Liver (tissue), 9 donors: ENCODE data around the gene ATXN10. TPM values are rescaled to one million over a fixed set of nuclear protein-coding genes. Genes with fewer than 3 reads are reported as not detected.
"Not testable (repeated sequence)": the region's sequence is repeated elsewhere in the genome, so short reads cannot be mapped to it uniquely, and the experiment has no call there.

Experiments used
- DNase-seq: peaks from one replicate; pipeline ENCODE4 v3.0.0-alpha.2; 2017; ENCODE audit warnings: low spot score
- H3K27ac ChIP-seq, 2 donors: one replicate each; pipeline ENCODE4 v1.7.0; 2013; ENCODE audit warnings: inconsistent platforms in 2 of 2, low read length in 2 of 2, control low read depth in 1 of 2, low read depth in 1 of 2, mild to moderate bottlenecking in 1 of 2
- H3K27me3 ChIP-seq, 4 donors: one replicate each; pipeline versions ENCODE4 v1.6.1 to v1.7.0; 2013; ENCODE audit warnings: low read length in 3 of 4, inconsistent platforms in 1 of 4, mild to moderate bottlenecking in 1 of 4, moderate library complexity in 1 of 4; ENCODE audit not compliant: control insufficient read depth in 4 of 4, insufficient read depth in 4 of 4
- H3K36me3 ChIP-seq, 4 donors: one replicate each; pipeline versions ENCODE4 v1.6.1 to v1.7.0; 2013; ENCODE audit warnings: low read length in 3 of 4, mild to moderate bottlenecking in 3 of 4, low read depth in 1 of 4, moderate library complexity in 1 of 4; ENCODE audit not compliant: control insufficient read depth in 4 of 4, insufficient read depth in 3 of 4
- H3K4me1 ChIP-seq, 4 donors: one replicate each; pipeline versions ENCODE4 v1.6.1 to v1.7.0; 2013; ENCODE audit warnings: low read length in 3 of 4, mild to moderate bottlenecking in 3 of 4, moderate library complexity in 1 of 4; ENCODE audit not compliant: control insufficient read depth in 4 of 4, insufficient read depth in 4 of 4
- H3K4me3 ChIP-seq, 3 donors: one replicate each; pipeline versions ENCODE4 v1.6.1 to v1.7.0; 2013; ENCODE audit warnings: low read length in 3 of 3, control low read depth in 1 of 3, low read depth in 1 of 3, mild to moderate bottlenecking in 1 of 3
- H3K9ac ChIP-seq, 2 donors: one replicate each; pipeline ENCODE4 v1.7.0; 2013; ENCODE audit warnings: low read length in 2 of 2, mild to moderate bottlenecking in 2 of 2, moderate library complexity in 2 of 2, control low read depth in 1 of 2, low read depth in 1 of 2
- H3K9me3 ChIP-seq, 4 donors: one replicate each; pipeline versions ENCODE4 v1.6.1 to v1.7.0; 2013; ENCODE audit warnings: low read length in 3 of 4; ENCODE audit not compliant: control insufficient read depth in 4 of 4
- ATF3 ChIP-seq: IDR thresholded peaks from 2 replicates; pipeline ENCODE4 v1.6.1; 2016; ENCODE audit warnings: antibody characterized with exemption
- EGR1 ChIP-seq, 2 donors: IDR thresholded peaks; 2 replicates each; pipeline ENCODE4 v1.6.1; 2016 to 2018; ENCODE audit warnings: antibody characterized with exemption in 2 of 2, low read depth in 2 of 2
- FOXA1 ChIP-seq: IDR thresholded peaks from 2 replicates; pipeline ENCODE4 v1.6.1; 2016; ENCODE audit warnings: antibody characterized with exemption
- FOXA2 ChIP-seq: IDR thresholded peaks from 2 replicates; pipeline ENCODE4 v1.6.1; 2016; ENCODE audit warnings: antibody characterized with exemption
- GABPA ChIP-seq, 2 donors: IDR thresholded peaks in 1 of 2; conservative IDR thresholded peaks in 1 of 2; 2 replicates each; pipeline ENCODE4 v1.6.1; 2016; ENCODE audit warnings: antibody characterized with exemption in 2 of 2, mild to moderate bottlenecking in 1 of 2, moderate library complexity in 1 of 2
- HNF4A ChIP-seq, 2 donors: conservative IDR thresholded peaks; 2 replicates each; pipeline ENCODE4 v1.6.1; 2016; ENCODE audit warnings: antibody characterized with exemption in 2 of 2, mild to moderate bottlenecking in 2 of 2
- HNF4G ChIP-seq: IDR thresholded peaks from 2 replicates; pipeline ENCODE4 v1.6.1; 2016; ENCODE audit warnings: antibody characterized with exemption
- JUND ChIP-seq, 2 donors: IDR thresholded peaks; 2 replicates each; pipeline ENCODE4 v1.6.1; 2016; ENCODE audit warnings: antibody characterized with exemption in 2 of 2
- NR2F2 ChIP-seq: IDR thresholded peaks from 2 replicates; pipeline ENCODE4 v1.6.1; 2016; ENCODE audit warnings: antibody characterized with exemption
- RAD21 ChIP-seq, 2 donors: IDR thresholded peaks; 2 replicates each; pipeline ENCODE4 v1.6.1; 2016; ENCODE audit warnings: antibody characterized with exemption in 2 of 2, mild to moderate bottlenecking in 2 of 2
- RXRA ChIP-seq, 2 donors: IDR thresholded peaks; 2 replicates each; pipeline ENCODE4 v1.6.1; 2017 to 2018; ENCODE audit warnings: antibody characterized with exemption in 2 of 2, mild to moderate bottlenecking in 1 of 2
- SP1 ChIP-seq: IDR thresholded peaks from 2 replicates; pipeline ENCODE4 v1.6.1; 2018; ENCODE audit warnings: antibody characterized with exemption, mild to moderate bottlenecking
- TAF1 ChIP-seq: conservative IDR thresholded peaks from 2 replicates; pipeline ENCODE4 v1.6.1; 2016; ENCODE audit warnings: antibody characterized with exemption, mild to moderate bottlenecking
- YY1 ChIP-seq: IDR thresholded peaks from 2 replicates; pipeline ENCODE4 v1.6.1; 2016; ENCODE audit warnings: antibody characterized with exemption, mild to moderate bottlenecking
- ZBTB33 ChIP-seq: IDR thresholded peaks from 2 replicates; pipeline ENCODE4 v1.6.1; 2016; ENCODE audit warnings: antibody characterized with exemption
- WGBS: extraction: QIAGEN DNeasy Blood & Tissue Kit; methylation state at CpG from one replicate; pipeline ENCODE4 v1.1.7; 2013; 5-methylcytosine and 5-hydroxymethylcytosine counted together
- polyA plus RNA-seq, 2 donors: library from polyadenylated mRNA; stranded (reverse) in 1 of 2; unstranded in 1 of 2; fragments of 200-250 nt in 1 of 2; fragments of >200 nt in 1 of 2; fragmentation: Nextera tagmentation in 1 of 2; extraction: Ambion mirVana in 1 of 2; gene quantifications; one replicate each; pipeline versions ENCODE4 v1.2.1 to v1.2.3, GENCODE V29; 2013 to 2015
- total RNA-seq, 2 donors: library from RNA; depleted of rRNA; stranded (reverse); fragments of >200 nt; gene quantifications; one replicate each; pipeline ENCODE4 v1.2.3, GENCODE V29; 2014
- TF ChIP-seq, protein P1 (sequence below): IDR thresholded peaks from 2 replicates; pipeline ENCODE4 v1.6.1; 2016; ENCODE audit warnings: antibody characterized with exemption
- TF ChIP-seq, protein P2 (sequence below): fragments of 150-350 bp; IDR thresholded peaks from 2 replicates; pipeline ENCODE4 v1.5.1; 2017; ENCODE audit warnings: improper control_type of control experiment, low read depth, low read length; ENCODE audit not compliant: missing input control
- TF ChIP-seq, protein P3 (sequence below): IDR thresholded peaks from 2 replicates; pipeline ENCODE4 v1.6.1; 2016; ENCODE audit warnings: antibody characterized with exemption, mild to moderate bottlenecking
- donor health status: healthy.
- donor health status: healthy.
- donor health status: healthy.
- donor health status: healthy.
- donor health status: healthy.

ATXN10 gene
- total and polyA plus RNA-seq, 4 donors: 34.9 to 100 (median 69.7) TPM

DNA sequence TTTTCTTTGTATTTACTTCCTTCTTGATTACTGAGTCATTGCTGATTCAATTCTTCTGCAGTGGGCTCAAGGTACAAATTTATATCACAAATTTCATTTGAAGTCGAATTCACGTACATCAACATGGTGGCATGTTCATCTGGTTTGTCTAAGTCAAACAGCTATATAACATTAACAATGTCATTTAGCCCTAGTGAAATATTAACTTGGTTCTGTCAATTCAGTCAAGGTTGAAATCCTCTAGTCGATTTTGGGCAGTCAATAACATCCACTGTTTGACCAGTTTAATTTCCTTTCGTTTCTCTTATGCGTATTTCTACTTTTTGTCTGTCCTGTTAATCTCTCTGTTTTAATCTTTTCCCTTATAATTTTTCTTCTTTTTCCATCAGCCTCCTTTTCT is 4.1 kb upstream of the ATXN10 start:
- Histone ChIP-seq H3K27ac (peak overlapping the region; percentile 53 to 61), H3K4me1 (peaks cover 1 to 23% (median 3%) of the 10 kb centered on the region in 4 donors), H3K4me3 (peak overlapping the region in 1 of 3 donors; percentile 31), H3K36me3 (no peaks in the 10 kb centered on the region), H3K9me3 (peaks cover 0 to 3% (median 0%) of the 10 kb centered on the region in 4 donors), H3K9ac (no peak overlapping the region), H3K27me3 (no peaks in the 10 kb centered on the region)
- WGBS: 27% methylated on average over 5 of the region's 5 CpGs
- DNase-seq: no peak
- TF ChIP-seq FOXA1 (no peak), TAF1 (no peak), GABPA (IDR thresholded peaks at IDR 0.05 in 1 of 2, conservative IDR thresholded peaks at IDR 0.05 in 1 of 2) (no peak), ZBTB33 (peak; percentile 36), RAD21 (IDR thresholded peaks at IDR 0.05) (peak in 1 of 2 donors; percentile 13), HNF4G (no peak), ATF3 (no peak), HNF4A (conservative IDR thresholded peaks at IDR 0.05) (peak in 1 of 2 donors; percentile 18), NR2F2 (no peak), RXRA (IDR thresholded peaks at IDR 0.05) (peak in 1 of 2 donors; percentile 18), FOXA2 (peak; percentile 41), SP1 (peak; percentile 63), JUND (IDR thresholded peaks at IDR 0.05) (no peak), YY1 (peak; percentile 75), EGR1 (IDR thresholded peaks at IDR 0.05; ENCODE audit: low read depth in 2 of 2) (no peak)
- TF ChIP-seq, protein P1, sequence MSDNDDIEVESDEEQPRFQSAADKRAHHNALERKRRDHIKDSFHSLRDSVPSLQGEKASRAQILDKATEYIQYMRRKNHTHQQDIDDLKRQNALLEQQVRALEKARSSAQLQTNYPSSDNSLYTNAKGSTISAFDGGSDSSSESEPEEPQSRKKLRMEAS: no peak
- TF ChIP-seq, protein P2, sequence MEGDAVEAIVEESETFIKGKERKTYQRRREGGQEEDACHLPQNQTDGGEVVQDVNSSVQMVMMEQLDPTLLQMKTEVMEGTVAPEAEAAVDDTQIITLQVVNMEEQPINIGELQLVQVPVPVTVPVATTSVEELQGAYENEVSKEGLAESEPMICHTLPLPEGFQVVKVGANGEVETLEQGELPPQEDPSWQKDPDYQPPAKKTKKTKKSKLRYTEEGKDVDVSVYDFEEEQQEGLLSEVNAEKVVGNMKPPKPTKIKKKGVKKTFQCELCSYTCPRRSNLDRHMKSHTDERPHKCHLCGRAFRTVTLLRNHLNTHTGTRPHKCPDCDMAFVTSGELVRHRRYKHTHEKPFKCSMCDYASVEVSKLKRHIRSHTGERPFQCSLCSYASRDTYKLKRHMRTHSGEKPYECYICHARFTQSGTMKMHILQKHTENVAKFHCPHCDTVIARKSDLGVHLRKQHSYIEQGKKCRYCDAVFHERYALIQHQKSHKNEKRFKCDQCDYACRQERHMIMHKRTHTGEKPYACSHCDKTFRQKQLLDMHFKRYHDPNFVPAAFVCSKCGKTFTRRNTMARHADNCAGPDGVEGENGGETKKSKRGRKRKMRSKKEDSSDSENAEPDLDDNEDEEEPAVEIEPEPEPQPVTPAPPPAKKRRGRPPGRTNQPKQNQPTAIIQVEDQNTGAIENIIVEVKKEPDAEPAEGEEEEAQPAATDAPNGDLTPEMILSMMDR: no peak
- TF ChIP-seq, protein P3, sequence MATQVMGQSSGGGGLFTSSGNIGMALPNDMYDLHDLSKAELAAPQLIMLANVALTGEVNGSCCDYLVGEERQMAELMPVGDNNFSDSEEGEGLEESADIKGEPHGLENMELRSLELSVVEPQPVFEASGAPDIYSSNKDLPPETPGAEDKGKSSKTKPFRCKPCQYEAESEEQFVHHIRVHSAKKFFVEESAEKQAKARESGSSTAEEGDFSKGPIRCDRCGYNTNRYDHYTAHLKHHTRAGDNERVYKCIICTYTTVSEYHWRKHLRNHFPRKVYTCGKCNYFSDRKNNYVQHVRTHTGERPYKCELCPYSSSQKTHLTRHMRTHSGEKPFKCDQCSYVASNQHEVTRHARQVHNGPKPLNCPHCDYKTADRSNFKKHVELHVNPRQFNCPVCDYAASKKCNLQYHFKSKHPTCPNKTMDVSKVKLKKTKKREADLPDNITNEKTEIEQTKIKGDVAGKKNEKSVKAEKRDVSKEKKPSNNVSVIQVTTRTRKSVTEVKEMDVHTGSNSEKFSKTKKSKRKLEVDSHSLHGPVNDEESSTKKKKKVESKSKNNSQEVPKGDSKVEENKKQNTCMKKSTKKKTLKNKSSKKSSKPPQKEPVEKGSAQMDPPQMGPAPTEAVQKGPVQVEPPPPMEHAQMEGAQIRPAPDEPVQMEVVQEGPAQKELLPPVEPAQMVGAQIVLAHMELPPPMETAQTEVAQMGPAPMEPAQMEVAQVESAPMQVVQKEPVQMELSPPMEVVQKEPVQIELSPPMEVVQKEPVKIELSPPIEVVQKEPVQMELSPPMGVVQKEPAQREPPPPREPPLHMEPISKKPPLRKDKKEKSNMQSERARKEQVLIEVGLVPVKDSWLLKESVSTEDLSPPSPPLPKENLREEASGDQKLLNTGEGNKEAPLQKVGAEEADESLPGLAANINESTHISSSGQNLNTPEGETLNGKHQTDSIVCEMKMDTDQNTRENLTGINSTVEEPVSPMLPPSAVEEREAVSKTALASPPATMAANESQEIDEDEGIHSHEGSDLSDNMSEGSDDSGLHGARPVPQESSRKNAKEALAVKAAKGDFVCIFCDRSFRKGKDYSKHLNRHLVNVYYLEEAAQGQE: no peak

DNA sequence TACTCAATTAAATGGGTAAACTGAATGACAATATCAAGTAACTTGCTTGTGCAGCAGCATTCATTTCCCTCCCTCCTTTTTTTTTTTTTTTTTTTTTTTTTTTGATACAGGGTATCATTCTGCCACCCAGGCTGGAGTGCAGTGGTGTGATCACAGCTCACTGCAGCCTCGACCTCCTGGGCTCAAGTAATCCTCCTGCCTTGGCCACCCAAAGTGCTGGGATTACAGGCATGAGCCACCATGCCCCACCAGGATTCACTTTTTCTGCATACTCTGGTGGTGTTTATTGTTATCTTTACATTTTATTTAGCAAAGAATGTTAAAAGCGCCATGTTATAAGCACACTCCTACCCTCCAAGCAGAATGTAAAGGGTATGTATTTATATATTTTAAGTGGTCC is 1.3 kb upstream of the ATXN10 start:
- H3K27me3 ChIP-seq, H3K9ac ChIP-seq, DNase-seq, H3K36me3 ChIP-seq, H3K4me3 ChIP-seq, H3K27ac ChIP-seq, H3K9me3 ChIP-seq: not testable (repeated sequence)
- peaks cover 6 to 42% (median 16%) of the 10 kb centered on the region in 4 donors for H3K4me1 ChIP-seq
- 92% methylated on average over 2 of the region's 2 CpGs for WGBS
